HPDE6-E6E7 (cell line): ENCODE measurements around the gene HEPACAM.
"Not testable (repeated sequence)": the region's sequence is repeated elsewhere in the genome, so short reads cannot be mapped to it uniquely, and the experiment has no call there.

ENCODE experiments used
- DNase-seq: peaks from one replicate; pipeline ENCODE4 v3.0.0; 2011; ENCODE audit warnings: missing footprints; ENCODE audit errors: extremely low spot score

Gene HEPACAM

GRCh38 chr11:124935548-124936514 lies at the start of gene HEPACAM:
Gene HEPACAM, minus strand, starts transcription at chr11:124936047. Its CDS starts 41 bp downstream, at chr11:124936006.
- no peak for DNase-seq

- DNase-seq: no peak
Measured at GRCh38 chr11:124984512-124984854, 48.6 kb upstream of the HEPACAM start.

DNA sequence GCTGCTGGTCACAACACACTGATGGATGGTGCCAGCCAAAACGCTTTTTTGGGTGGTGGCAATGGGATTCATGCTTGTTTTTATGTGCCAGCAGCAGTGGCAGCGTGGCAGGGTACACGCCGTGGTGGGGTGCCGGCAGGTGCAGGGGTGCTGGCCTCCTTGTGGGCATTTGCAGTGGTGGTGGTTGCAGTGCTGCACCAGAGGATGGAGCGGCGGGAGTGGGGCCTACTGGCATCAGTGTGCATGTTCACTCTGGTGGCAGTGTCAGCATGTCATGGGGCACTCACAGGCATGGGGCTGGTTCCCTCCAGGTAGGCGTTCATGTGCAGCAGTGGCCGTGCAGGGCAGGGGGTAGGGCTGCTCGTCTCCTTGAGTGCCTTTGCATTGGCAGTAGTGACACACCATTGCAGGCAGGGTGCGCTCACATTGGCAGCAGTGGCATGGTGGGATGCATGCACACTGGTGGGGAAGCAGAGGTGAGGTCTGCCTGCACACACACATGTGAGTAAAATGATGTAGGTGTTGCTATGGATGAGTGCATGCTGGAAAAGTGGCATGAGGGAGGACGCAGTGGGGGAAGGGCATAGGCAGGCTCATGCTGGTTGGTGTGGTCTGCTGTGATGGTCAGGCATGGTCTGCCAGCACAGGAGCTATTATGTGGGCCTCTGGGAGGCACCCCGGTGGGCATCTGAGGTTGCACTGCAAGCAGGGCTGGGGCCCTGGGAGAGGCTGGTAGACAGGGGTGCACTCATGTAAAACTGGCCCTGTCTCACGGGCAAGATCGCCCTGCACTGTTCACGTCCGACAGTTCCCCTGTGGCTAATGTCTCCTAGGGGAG lies 48.0 kb upstream of the HEPACAM start:
- no peak for DNase-seq

GRCh38 chr11:124982043-124982442 lies 46.2 kb upstream of the HEPACAM start:
- DNase-seq: no peak

GRCh38 chr11:124978316-124978715 lies 42.5 kb upstream of the HEPACAM start:
- no peak for DNase-seq

DNA sequence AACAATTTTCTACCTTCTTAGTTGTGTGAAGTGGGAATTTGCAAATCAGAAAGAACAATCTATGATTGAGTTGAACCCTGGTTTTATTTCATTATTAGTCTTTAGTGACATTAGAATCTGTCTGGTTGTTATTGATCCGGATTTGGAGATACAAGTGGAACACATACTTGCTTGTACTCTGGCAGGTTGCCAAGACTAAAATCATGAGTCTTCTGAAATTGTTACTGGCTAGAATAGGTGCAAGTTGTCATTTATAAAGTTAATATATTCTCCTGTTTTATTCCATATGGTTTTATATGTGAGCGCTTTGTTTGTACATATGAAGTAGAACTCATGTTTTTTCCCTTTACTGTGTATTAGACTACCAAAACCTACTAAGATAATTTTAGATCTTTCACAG lies 41.2 kb upstream of the HEPACAM start:
- no peak for DNase-seq

DNA sequence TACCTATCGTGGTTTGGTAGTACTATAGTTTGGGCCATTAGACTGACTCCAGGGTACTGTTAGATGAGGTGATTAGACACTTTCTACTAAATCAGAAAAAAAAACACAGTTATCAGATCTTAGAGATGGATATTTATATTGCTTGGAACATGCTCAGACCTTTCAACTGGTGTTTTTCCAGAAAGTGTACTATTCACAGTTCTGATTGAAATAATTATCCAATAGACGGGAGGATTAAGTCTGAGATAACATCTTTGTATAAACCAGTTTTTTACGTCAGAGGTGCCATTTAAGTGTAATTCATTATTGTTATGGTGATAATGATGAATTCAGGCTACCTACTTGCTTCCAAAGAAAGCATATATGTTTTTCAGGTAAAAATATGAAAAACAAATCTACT lies 40.7 kb upstream of the HEPACAM start:
- no peak for DNase-seq

DNA sequence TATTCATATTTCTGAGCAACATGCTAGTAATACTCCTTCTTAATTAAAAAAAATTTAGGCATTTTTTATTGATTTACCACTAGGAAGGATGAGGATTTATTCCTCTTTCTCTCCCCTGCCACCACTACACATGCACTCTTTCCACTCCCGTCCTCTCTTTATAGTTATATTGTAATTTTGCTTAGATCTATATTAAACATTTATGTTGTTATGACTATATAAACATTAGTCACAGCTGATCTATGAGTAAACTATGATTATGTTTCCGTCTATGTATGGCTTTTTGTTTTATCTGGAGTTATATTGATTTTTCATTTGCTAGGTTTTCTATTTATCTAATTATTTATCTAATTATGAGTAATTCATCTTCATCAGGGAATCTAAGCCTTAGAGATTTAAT lies 36.0 kb upstream of the HEPACAM start:
- no peak for DNase-seq

DNA sequence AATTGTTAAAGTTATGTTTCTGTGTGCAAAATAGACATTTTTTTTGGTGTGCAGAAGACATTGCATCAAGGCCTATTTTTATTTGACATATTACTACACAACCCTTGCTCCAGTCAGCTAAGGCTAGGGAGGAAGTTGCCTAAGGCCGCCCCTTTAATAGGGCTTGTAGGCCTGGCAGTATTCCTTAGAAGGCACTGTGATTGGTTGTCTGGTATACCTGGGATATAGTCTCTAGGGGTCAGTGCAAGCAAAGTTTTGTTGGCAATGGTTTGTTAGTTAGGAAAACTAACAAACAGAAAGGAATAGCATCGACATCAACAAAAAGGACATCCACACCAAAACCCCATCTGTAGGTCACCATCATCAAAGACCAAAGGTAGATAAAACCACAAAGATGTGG lies 35.1 kb upstream of the HEPACAM start:
- DNase-seq: peak; percentile 56

- not testable (repeated sequence) for DNase-seq
Measured at GRCh38 chr11:124968197-124968596, 32.4 kb upstream of the HEPACAM start.

DNA sequence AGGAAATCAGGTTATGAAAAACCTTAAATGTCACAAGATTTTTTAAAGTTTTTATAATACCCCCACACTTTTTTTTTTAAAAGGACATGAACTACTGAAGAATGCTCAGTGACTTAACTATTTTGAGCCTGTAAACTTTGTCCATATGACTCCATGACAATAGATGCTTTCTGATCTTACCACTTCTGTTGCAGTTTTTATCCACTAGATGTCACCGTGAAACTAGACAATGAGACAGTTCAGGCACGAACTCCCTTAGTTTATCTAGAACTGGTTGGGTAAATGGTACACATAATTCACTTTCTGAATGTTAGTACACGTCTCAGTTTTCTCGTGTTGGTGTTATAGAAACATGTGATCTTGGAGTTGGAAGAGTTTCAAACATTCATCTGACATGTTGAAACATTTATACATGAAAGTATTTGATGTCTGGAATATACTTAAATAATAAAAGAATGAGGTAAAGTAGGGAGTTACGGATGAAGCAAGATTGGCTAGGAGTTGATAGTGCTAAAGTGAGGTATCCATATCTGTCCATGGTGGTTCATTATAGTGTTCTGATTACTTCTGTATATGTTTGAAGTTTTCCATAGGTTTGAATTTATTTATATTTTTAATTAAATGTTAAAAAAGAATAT lies 26.2 kb upstream of the HEPACAM start:
- peak; percentile 68 for DNase-seq

GRCh38 chr11:124955035-124955434 lies 19.2 kb upstream of the HEPACAM start:
- no peak for DNase-seq

DNA sequence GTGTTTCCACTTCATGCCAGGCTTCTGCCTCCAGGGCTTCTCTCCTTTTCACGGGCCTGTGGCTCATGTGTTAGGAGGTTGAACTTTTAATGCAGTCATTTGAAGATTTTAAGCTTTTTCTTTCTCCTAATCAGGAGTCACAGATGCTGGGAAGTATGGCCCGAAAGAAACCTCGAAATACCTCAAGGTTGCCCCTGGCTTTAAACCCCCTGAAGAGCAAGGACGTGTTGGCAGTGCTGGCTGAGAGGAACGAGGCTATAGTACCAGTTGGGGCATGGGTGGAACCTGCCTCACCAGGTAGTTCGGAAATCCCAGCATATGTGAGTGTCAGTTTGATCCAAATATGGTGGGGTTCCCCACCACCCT lies 18.7 kb upstream of the HEPACAM start:
- no peak for DNase-seq

GRCh38 chr11:124953753-124954589 lies 18.1 kb upstream of the HEPACAM start, which contains the start of gene CCDC15:
Gene CCDC15, plus strand, starts transcription at chr11:124954202. Its CDS starts 531 bp downstream, at chr11:124954733.
- peak; percentile 92 for DNase-seq

GRCh38 chr11:124951341-124951740 lies 15.5 kb upstream of the HEPACAM start:
- no peak for DNase-seq

DNA sequence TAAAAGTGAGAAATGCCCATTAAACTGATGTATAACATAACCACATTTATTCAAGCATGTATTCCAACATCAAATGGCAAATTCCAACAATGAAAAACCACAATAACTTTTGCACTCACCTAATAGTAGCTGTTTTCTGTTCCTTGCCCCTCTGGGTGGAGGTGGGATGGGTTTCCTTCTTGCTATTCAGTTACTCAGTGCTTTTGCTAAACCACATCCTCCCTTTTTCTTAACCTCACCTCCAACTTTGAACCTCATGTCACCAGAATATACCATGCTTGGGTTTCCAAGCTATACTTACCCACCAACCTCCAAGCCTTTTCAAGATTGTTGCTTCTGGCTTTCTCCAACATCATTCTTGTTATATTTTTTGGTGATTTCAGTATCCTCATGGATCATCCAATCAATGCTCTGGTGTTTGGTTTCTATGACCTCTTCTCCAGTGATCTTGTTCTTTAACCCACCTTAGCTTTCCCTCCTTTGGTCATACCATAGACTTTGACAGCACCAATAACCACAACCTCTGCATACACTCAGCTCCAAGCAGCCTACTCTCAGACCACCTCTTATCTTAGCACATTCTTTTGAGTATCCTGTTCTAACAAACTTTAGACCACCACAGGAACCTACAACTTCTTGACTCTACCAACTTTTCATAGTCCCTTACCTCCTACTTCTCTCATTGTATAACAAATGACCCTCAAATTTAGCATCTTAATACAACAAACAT lies 14.9 kb upstream of the HEPACAM start:
- DNase-seq: no peak

DNA sequence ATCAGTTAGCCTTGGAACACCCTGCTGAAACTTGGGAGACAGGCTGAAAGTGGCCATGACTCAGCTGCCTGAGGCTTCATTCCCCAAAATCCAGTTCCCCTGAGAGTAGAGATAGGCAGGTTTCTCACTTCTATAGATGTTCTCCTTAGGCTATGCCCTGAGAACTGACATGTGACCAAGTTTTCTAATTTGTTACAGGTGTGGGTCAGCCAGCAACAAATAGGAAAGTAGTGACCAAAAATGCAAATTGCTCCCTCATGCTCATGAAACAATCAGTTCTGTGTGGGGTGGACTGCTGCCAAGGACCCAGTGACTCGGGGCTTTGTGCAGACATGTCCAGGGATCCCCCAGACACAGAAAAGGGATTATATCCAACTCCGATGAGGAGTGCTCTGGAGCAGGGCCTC lies 10.9 kb upstream of the HEPACAM start:
- peak; percentile 12 for DNase-seq

DNA sequence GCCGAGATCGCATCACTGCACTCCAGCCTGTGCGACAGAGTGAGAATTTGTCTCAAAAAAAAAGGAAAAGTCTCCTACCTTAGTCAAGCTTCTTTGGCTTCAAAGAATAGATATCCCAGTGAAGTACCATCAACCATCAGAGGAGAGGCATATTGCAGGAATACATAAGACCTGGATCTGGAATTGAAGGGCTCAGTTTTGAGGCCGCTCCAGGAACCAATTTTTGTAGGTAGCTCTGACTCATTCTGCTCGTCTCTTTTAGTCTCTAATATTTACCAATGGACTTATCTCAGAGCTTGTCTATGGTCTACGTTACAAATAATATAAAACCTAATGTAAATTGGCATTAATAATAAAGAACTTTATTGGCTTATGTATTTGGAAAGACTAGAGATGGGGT lies 10.0 kb upstream of the HEPACAM start:
- no peak for DNase-seq

- DNase-seq: no peak
Measured at GRCh38 chr11:124944565-124944964, 8.7 kb upstream of the HEPACAM start.

DNA sequence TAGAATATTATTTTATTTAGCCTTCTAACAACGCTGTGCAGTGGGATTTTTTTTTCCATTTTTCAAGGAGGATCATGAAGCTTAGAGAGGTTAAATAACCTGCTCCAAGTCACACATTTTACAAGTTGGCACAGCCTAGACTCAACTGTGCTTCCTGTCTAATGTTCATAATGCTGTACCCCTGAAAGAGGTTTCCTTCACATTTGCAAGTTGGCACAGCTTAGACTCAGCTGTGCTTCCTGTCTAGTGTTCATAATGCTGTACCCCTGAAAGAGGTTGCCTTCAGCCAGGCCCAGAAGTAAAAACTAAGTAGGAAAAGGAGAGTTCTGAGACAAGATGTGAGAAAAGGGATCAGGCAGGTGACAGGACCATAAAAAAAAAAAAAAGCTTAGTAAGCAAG lies 7.9 kb upstream of the HEPACAM start:
- DNase-seq: no peak

DNA sequence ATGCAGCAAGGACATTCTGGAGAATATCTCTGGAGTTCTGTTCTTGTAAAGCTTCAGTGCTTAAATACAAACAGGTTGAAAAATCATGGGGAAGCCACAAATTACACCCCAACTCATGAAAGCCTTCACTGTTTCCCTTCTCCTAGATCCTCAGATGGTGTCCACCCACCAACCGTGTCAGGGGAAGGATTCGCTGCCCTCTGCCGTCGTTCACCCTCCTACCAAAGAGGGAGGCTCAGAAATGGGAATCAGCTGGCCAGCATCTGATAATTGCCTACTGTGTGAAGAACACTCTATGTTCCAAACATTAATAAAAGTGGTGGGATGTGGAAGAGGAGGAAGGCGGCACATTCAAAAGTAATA lies 7.4 kb upstream of the HEPACAM start:
- DNase-seq: no peak
